IMR-90 (cell line): ENCODE data around the gene FRMD4B.

ENCODE experiments used
- CEBPB ChIP-seq: IDR thresholded peaks from 2 replicates; pipeline ENCODE4 v1.6.1; 2012; ENCODE audit warnings: low read depth, low read length, improper control_type of control experiment
- CTCF ChIP-seq: conservative IDR thresholded peaks from 2 replicates; pipeline ENCODE4 v1.5.1; 2012; ENCODE audit warnings: mild to moderate bottlenecking, low read depth, low read length, improper control_type of control experiment
- POLR2A ChIP-seq: IDR thresholded peaks from 2 replicates; pipeline ENCODE4 v1.6.1; 2012; ENCODE audit warnings: mild to moderate bottlenecking, low read depth, low read length

GRCh38 chr3:69384326-69384725, 1.6 kb downstream of the FRMD4B start:
- no peak for TF ChIP-seq CTCF
- no peak for TF ChIP-seq POLR2A
- TF ChIP-seq CEBPB, result no peak
